Neural cell (in vitro differentiated cells): Measurements from ENCODE around the gene ZC3HAV1. TPM values are rescaled to one million over a fixed set of nuclear protein-coding genes. Genes with fewer than 3 reads are reported as not detected.

ENCODE experiments used
- H2AFZ ChIP-seq: fragments of 200-600, 300-800 bp; sonication (generic), shearing (Covaris generic); 2 replicates; pipeline ENCODE4 v1.6.0; 2014; ENCODE audit warnings: low read depth, mild to moderate bottlenecking, antibody characterized with exemption, low read length, moderate library complexity
- H3F3A ChIP-seq: fragments of 200-600 bp; shearing (Covaris generic); 2 replicates; pipeline ENCODE4 v1.6.1; 2016; ENCODE audit warnings: mild to moderate bottlenecking, moderate library complexity, mixed read lengths, antibody characterized with exemption, low read length; ENCODE audit not compliant: insufficient read depth, poor library complexity, severe bottlenecking
- H3K27ac ChIP-seq: fragments of 200-600, 300-800 bp; sonication (generic), shearing (Covaris generic); 2 replicates; pipeline ENCODE4 v1.5.1; 2014; ENCODE audit warnings: mild to moderate bottlenecking, low read length, moderate library complexity
- H3K27me3 ChIP-seq: fragments of 300-800, 200-600 bp; sonication (generic), shearing (Covaris generic); 2 replicates; pipeline ENCODE4 v1.6.0; 2014; ENCODE audit warnings: mild to moderate bottlenecking, low read depth, low read length, moderate library complexity; ENCODE audit not compliant: insufficient read depth
- H3K36me3 ChIP-seq: fragments of 300-800, 200-600 bp; sonication (generic), shearing (Covaris generic); 2 replicates; pipeline ENCODE4 v1.5.1; 2014; ENCODE audit warnings: mild to moderate bottlenecking, antibody characterized with exemption, low read length, moderate library complexity; ENCODE audit not compliant: insufficient read depth
- H3K4me2 ChIP-seq: fragments of 300-800, 200-600 bp; sonication (generic), shearing (Covaris generic); 2 replicates; pipeline ENCODE4 v1.6.0; 2014; ENCODE audit warnings: mild to moderate bottlenecking, low read length
- H3K4me3 ChIP-seq: fragments of 300-800, 200-600 bp; sonication (generic), shearing (Covaris generic); 2 replicates; pipeline ENCODE4 v1.5.1; 2014; ENCODE audit warnings: mild to moderate bottlenecking, low read length, moderate library complexity
- H3K79me2 ChIP-seq: fragments of 200-600 bp; shearing (Covaris generic); replicated peaks from 2 replicates; pipeline ENCODE4 v1.6.0; 2014; ENCODE audit warnings: mild to moderate bottlenecking, low read length, moderate library complexity; ENCODE audit not compliant: insufficient read depth
- H3K9ac ChIP-seq: fragments of 300-800, 200-600 bp; sonication (generic), shearing (Covaris generic); 2 replicates; pipeline ENCODE4 v1.6.1; 2016; ENCODE audit warnings: mild to moderate bottlenecking, low read length, mixed read lengths
- H3K9me2 ChIP-seq: fragments of 200-600 bp; shearing (Covaris generic); 2 replicates; pipeline ENCODE4 v1.6.1; 2016; ENCODE audit warnings: mild to moderate bottlenecking, low read length, mixed read lengths; ENCODE audit not compliant: insufficient read depth
- H3K9me3 ChIP-seq: fragments of 200-600, 300-800 bp; sonication (generic), shearing (Covaris generic); 2 replicates; pipeline ENCODE4 v1.6.1; 2016; ENCODE audit warnings: mild to moderate bottlenecking, mixed run types, low read length, moderate library complexity, mixed read lengths
- H4K20me1 ChIP-seq: fragments of 200-600 bp; shearing (Covaris generic); 2 replicates; pipeline ENCODE4 v1.6.1; 2016; ENCODE audit warnings: mild to moderate bottlenecking, mixed run types; ENCODE audit not compliant: insufficient read depth
- CTCF ChIP-seq: fragments of 450-650 bp; IDR thresholded peaks from 2 replicates; pipeline ENCODE4 v1.5.1; 2014; ENCODE audit warnings: antibody characterized with exemption, mild to moderate bottlenecking, moderate library complexity; ENCODE audit not compliant: poor library complexity, severe bottlenecking
- EP300 ChIP-seq: fragments of 450-650 bp; conservative IDR thresholded peaks from 2 replicates; pipeline ENCODE4 v1.6.1; 2014; ENCODE audit warnings: antibody characterized with exemption, mild to moderate bottlenecking, moderate library complexity; ENCODE audit not compliant: poor library complexity, severe bottlenecking
- EZH2 ChIP-seq: fragments of 200-600, 300-800 bp; shearing (Covaris generic), sonication (generic); IDR thresholded peaks from 2 replicates; pipeline ENCODE4 v1.6.1; 2014; ENCODE audit warnings: antibody characterized with exemption, low read length, borderline replicate concordance, mild to moderate bottlenecking; ENCODE audit not compliant: insufficient read depth, poor library complexity, severe bottlenecking
- MXI1 ChIP-seq: fragments of 450-650 bp; conservative IDR thresholded peaks from 2 replicates; pipeline ENCODE4 v1.6.1; 2014; ENCODE audit warnings: antibody characterized with exemption, mild to moderate bottlenecking; ENCODE audit not compliant: poor library complexity, severe bottlenecking
- POLR2AphosphoS5 ChIP-seq: IDR thresholded peaks from 2 replicates; pipeline ENCODE4 v1.6.1; 2012
- RAD21 ChIP-seq: fragments of 450-650 bp; conservative IDR thresholded peaks from 2 replicates; pipeline ENCODE4 v1.6.1; 2014; ENCODE audit warnings: antibody characterized with exemption, mild to moderate bottlenecking, moderate library complexity
- REST ChIP-seq: IDR thresholded peaks from 2 replicates; pipeline ENCODE4 v1.6.1; 2012; ENCODE audit warnings: borderline replicate concordance
- SMC3 ChIP-seq: fragments of 450-650 bp; conservative IDR thresholded peaks from 2 replicates; pipeline ENCODE4 v1.6.1; 2014; ENCODE audit warnings: antibody characterized with exemption, mild to moderate bottlenecking, moderate library complexity; ENCODE audit not compliant: poor library complexity
- TAF1 ChIP-seq: IDR thresholded peaks from 2 replicates; pipeline ENCODE4 v1.6.1; 2012; ENCODE audit warnings: low read depth
- polyA plus RNA-seq: library from polyadenylated mRNA; depleted of rRNA; stranded (reverse); fragments of >200 nt; gene quantifications from 2 replicates; pipeline ENCODE4 v1.2.3, GENCODE V29; 2014

ZC3HAV1 gene
- polyA plus RNA-seq, 1 donor from 2014 or later = 0.16 TPM

GRCh38 chr7:139114018-139114417 lies 4.5 kb upstream of the ZC3HAV1 start:
- no peaks in the 10 kb centered on the region for H4K20me1 ChIP-seq
- H3K4me2 ChIP-seq = no peak overlapping the region
- H3K9me3 ChIP-seq = no peaks in the 10 kb centered on the region
- H3K36me3 ChIP-seq = no peaks in the 10 kb centered on the region
- no peak for TF ChIP-seq TAF1
- TF ChIP-seq CTCF = no peak
- no peak for TF ChIP-seq SMC3
- no peak overlapping the region for H3K27ac ChIP-seq
- no peak overlapping the region for H2AFZ ChIP-seq
- H3K27me3 ChIP-seq = peaks cover 27% of the 10 kb centered on the region
- H3K4me3 ChIP-seq = no peak overlapping the region
- no peak overlapping the region for H3K9ac ChIP-seq
- H3F3A ChIP-seq = no peaks in the 10 kb centered on the region
- no peaks in the 10 kb centered on the region for H3K9me2 ChIP-seq
- H3K79me2 ChIP-seq = no peaks in the 10 kb centered on the region

GRCh38 chr7:139112741-139113250 lies 3.3 kb upstream of the ZC3HAV1 start:
- Histone ChIP-seq H3K79me2 (no peaks in the 10 kb centered on the region), H3K9me2 (no peaks in the 10 kb centered on the region), H3K9me3 (no peaks in the 10 kb centered on the region), H3K27me3 (peaks cover 39% of the 10 kb centered on the region), H3K27ac (no peak overlapping the region), H2AFZ (no peak overlapping the region), H4K20me1 (no peaks in the 10 kb centered on the region), H3K4me3 (no peak overlapping the region), H3F3A (no peaks in the 10 kb centered on the region), H3K4me2 (no peak overlapping the region), H3K36me3 (no peaks in the 10 kb centered on the region), H3K9ac (no peak overlapping the region)
- TF ChIP-seq POLR2AphosphoS5 = no peak
- no peak for TF ChIP-seq TAF1
- no peak for TF ChIP-seq CTCF
- no peak for TF ChIP-seq EP300
- no peak for TF ChIP-seq SMC3
- no peak for TF ChIP-seq MXI1
- TF ChIP-seq EZH2 = no peak
- no peak for TF ChIP-seq RAD21
- TF ChIP-seq REST = no peak
